Stimulated activated CD8-positive, alpha-beta memory T cell treated with anti-CD3 and anti-CD28 coated beads, Interleukin-4, amount 100 ng/mL, for 48 hours (primary cell): ENCODE measurements around the gene UBE2L5.

Experiments used
- DNase-seq: peaks from one replicate; pipeline ENCODE4 v3.0.0-alpha.2; 2020

UBE2L5 gene

GRCh38 chr13:30477346-30478195 lies 55.3 kb downstream of the UBE2L5 start:
- no peak for DNase-seq
